ENCODE results near the gene IGF2.

DNA sequence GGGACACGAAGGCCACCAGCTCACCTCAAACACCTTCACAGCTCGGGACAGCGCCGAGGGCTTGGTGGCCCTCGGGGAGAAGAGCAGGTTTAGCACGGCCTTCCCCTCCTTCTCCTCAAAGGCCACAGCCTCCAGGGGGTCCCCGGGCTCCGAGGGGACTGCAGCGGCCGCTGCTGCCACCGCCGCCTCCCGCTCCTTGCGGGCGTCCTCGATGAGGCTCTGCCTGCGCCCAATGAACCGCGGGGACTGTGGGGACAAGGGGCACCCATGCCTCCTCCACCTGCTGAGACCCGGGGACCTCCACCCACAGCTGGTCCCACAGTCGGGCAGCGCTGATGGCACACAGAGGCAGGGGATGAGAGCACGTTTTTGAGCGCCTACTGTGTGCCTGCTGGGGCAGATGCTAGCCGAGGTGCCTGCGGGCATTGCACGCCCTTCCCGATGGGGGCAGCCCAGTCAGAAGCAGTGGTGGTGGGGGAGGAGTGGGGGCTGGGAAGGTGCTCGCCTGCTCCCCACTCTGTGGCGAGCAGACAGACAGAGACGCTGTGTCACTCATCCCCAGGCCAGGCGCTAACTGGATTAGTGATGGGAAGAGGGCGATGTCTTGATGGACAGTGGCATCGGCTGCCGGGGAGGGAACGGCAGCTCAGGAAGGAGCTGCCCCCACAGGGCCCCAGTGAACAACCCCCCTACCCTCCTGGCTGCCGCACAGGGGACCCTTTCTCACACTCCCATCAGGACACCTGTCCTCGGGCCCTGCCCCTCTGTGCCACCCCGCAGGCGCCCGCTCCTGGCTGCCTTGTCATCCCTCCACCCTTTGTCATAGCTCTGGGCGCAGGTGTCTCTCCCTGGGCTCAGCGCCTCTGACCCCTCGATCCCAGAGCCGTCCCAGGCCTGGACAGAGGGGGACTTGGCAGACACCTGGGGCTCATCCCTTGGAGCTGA lies 30.7 kb upstream of the IGF2 start:
- no peak for TF ChIP-seq CTCF (IDR thresholded peaks at IDR 0.05)
- no peak for TF ChIP-seq POLR2A (IDR thresholded peaks at IDR 0.05)
